Mesothelial cell of epicardium (in vitro differentiated cells): ENCODE measurements around the gene AATK. TPM values are rescaled to one million over a fixed set of nuclear protein-coding genes. Genes with fewer than 3 reads are reported as not detected.

Experiments used
- DNase-seq, 2 experiments: peaks; one replicate each; pipeline ENCODE4 v3.0.0; 2021; ENCODE audit warnings: low spot score in 2 of 2; ENCODE audit not compliant: unreplicated experiment in 2 of 2
- H3K27ac Mint-ChIP-seq: 2 replicates; pipeline ENCODE4 v1.8.0; 2021; ENCODE audit warnings: mixed read lengths
- H3K27me3 Mint-ChIP-seq: 2 replicates; pipeline ENCODE4 v1.8.0; 2021; ENCODE audit warnings: low read depth, mixed read lengths
- H3K36me3 Mint-ChIP-seq: 2 replicates; pipeline ENCODE4 v1.8.0; 2021; ENCODE audit warnings: mixed read lengths
- H3K4me1 Mint-ChIP-seq: 2 replicates; pipeline ENCODE4 v1.8.0; 2021; ENCODE audit warnings: mixed read lengths
- H3K4me3 Mint-ChIP-seq: 2 replicates; pipeline ENCODE4 v1.8.0; 2021; ENCODE audit warnings: mild to moderate bottlenecking, moderate library complexity, mixed read lengths
- H3K9me3 Mint-ChIP-seq: 2 replicates; pipeline ENCODE4 v1.8.0; 2021; ENCODE audit warnings: mixed read lengths
- total RNA-seq: library from RNA; stranded (reverse); gene quantifications from 3 replicates; pipeline ENCODE4 v1.2.1, GENCODE V29; 2021
- TF ChIP-seq, protein P1 (sequence below): fragments of 200-600 bp; sonication (generic); IDR thresholded peaks from one replicate; pipeline ENCODE4 v1.5.0; 2021; ENCODE audit warnings: antibody characterized with exemption; ENCODE audit not compliant: unreplicated experiment

The AATK gene
- total RNA-seq, 1 donor from 2014 or later, result 17.3 TPM

GRCh38 chr17:81162491-81162890 lies 3.5 kb downstream of the AATK start:
- Mint-ChIP-seq H3K27me3 (no peaks in the 10 kb centered on the region), H3K4me3 (no peak overlapping the region), H3K27ac (no peak overlapping the region), H3K36me3 (no peaks in the 10 kb centered on the region), H3K4me1 (peaks cover 11% of the 10 kb centered on the region), H3K9me3 (no peaks in the 10 kb centered on the region)
- DNase-seq, result no peak
- TF ChIP-seq, protein P1, sequence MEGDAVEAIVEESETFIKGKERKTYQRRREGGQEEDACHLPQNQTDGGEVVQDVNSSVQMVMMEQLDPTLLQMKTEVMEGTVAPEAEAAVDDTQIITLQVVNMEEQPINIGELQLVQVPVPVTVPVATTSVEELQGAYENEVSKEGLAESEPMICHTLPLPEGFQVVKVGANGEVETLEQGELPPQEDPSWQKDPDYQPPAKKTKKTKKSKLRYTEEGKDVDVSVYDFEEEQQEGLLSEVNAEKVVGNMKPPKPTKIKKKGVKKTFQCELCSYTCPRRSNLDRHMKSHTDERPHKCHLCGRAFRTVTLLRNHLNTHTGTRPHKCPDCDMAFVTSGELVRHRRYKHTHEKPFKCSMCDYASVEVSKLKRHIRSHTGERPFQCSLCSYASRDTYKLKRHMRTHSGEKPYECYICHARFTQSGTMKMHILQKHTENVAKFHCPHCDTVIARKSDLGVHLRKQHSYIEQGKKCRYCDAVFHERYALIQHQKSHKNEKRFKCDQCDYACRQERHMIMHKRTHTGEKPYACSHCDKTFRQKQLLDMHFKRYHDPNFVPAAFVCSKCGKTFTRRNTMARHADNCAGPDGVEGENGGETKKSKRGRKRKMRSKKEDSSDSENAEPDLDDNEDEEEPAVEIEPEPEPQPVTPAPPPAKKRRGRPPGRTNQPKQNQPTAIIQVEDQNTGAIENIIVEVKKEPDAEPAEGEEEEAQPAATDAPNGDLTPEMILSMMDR, result no peak

GRCh38 chr17:81161972-81162371 lies 4.0 kb downstream of the AATK start:
- DNase-seq, result no peak
- TF ChIP-seq, protein P1, result no peak
- Mint-ChIP-seq H3K27me3 (no peaks in the 10 kb centered on the region), H3K27ac (no peak overlapping the region), H3K9me3 (no peaks in the 10 kb centered on the region), H3K4me1 (peaks cover 8% of the 10 kb centered on the region), H3K4me3 (no peak overlapping the region), H3K36me3 (no peaks in the 10 kb centered on the region)

DNA sequence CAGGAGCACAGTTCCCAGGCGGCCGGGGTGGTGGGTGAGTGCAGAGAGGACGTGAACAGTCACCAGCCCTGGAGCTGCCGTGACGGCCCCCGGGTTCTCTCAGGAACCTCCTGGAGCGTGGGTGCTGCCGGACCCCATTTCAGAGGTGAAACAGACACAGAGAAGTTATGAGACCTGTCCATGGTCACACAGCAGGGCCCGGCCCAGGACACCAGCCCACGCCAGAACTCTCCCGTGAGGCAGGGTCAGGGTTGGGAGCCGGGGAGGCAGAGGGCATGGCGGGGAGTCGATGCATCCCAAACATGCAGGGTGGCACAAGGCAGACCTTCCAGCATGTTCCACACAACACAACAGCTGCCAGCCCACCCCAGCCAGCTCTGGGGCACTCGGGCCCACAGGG lies 4.5 kb downstream of the AATK start:
- Mint-ChIP-seq H3K27me3 (no peaks in the 10 kb centered on the region), H3K4me3 (no peak overlapping the region), H3K27ac (no peak overlapping the region), H3K4me1 (peaks cover 8% of the 10 kb centered on the region), H3K9me3 (no peaks in the 10 kb centered on the region), H3K36me3 (no peaks in the 10 kb centered on the region)
- TF ChIP-seq, protein P1, result no peak
- DNase-seq, result no peak

- H3K9me3 Mint-ChIP-seq, result no peaks in the 10 kb centered on the region
- TF ChIP-seq, protein P1, result no peak
- H3K36me3 Mint-ChIP-seq, result no peaks in the 10 kb centered on the region
Observed at GRCh38 chr17:81160747-81161453, 5.1 kb downstream of the AATK start.

GRCh38 chr17:81160306-81160705 lies 5.7 kb downstream of the AATK start:
- H3K4me3 Mint-ChIP-seq, result no peak overlapping the region
- TF ChIP-seq, protein P1, result no peak
- H3K27ac Mint-ChIP-seq, result no peak overlapping the region
- no peak for DNase-seq
- H3K27me3 Mint-ChIP-seq, result no peaks in the 10 kb centered on the region
- no peaks in the 10 kb centered on the region for H3K9me3 Mint-ChIP-seq
- peaks cover 8% of the 10 kb centered on the region for H3K4me1 Mint-ChIP-seq
- H3K36me3 Mint-ChIP-seq, result no peaks in the 10 kb centered on the region

More at GRCh38 chr17:81160747-81161453, 5.1 kb downstream of the AATK start:
- no peak overlapping the region for H3K27ac Mint-ChIP-seq
- H3K4me3 Mint-ChIP-seq, result no peak overlapping the region
- H3K4me1 Mint-ChIP-seq, result peaks cover 8% of the 10 kb centered on the region
- DNase-seq, result no peak
- H3K27me3 Mint-ChIP-seq, result no peaks in the 10 kb centered on the region
